Mesodermal cell (in vitro differentiated cells): ENCODE results near the gene WNK2.

Experiments used
- H3K27ac ChIP-seq: 2 replicates; pipeline ENCODE4 v1.7.0; 2013; ENCODE audit warnings: mild to moderate bottlenecking, low read depth, low read length, moderate library complexity; ENCODE audit not compliant: severe bottlenecking
- H3K36me3 ChIP-seq: 2 replicates; pipeline ENCODE4 v1.7.1; 2013; ENCODE audit warnings: mild to moderate bottlenecking, low read length, moderate library complexity; ENCODE audit not compliant: control insufficient read depth, insufficient read depth
- H3K4me1 ChIP-seq: one replicate; pipeline ENCODE4 v1.7.1; 2013; ENCODE audit warnings: mild to moderate bottlenecking, low read length; ENCODE audit not compliant: insufficient read depth, control insufficient read depth, poor library complexity, severe bottlenecking
- H3K4me3 ChIP-seq: 2 replicates; pipeline ENCODE4 v1.7.0; 2013; ENCODE audit warnings: low read length, control low read depth, mild to moderate bottlenecking; ENCODE audit not compliant: insufficient read depth, poor library complexity, severe bottlenecking; ENCODE audit errors: extremely low read depth
- H3K9me3 ChIP-seq: 2 replicates; pipeline ENCODE4 v1.7.1; 2013; ENCODE audit warnings: mild to moderate bottlenecking, low read length, moderate library complexity; ENCODE audit not compliant: control insufficient read depth
- WGBS, 2 experiments: methylation state at CpG; one replicate each; pipeline ENCODE4 v1.1.5; 2013; ENCODE audit warnings: missing lambda C conversion rate in 2 of 2; ENCODE audit not compliant: insufficient coverage in 2 of 2; 5-methylcytosine and 5-hydroxymethylcytosine counted together

The WNK2 gene

DNA sequence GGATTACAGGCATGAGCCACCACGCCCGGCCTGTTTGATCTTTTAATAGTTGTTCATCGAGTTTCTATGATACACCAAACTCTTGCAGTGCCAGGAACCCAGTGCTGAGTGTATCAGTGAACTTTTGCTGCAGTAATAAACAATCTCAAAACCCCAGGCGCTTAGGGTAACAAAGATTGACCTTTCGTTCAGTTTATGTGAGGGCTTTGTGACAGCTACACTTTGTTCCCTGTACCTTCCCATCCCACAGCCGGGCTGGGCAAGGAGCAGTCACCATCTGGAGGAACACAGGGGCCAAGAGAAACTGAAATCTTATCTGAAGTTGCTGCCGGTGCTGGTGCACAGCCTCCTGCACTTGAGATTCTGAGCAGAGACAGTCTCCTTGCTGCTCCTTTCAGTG, 17.2 kb upstream of the WNK2 start:
- Histone ChIP-seq H3K9me3 (no peaks in the 10 kb centered on the region), H3K4me1 (no peaks in the 10 kb centered on the region), H3K36me3 (no peaks in the 10 kb centered on the region), H3K27ac (no peak overlapping the region), H3K4me3 (no peak overlapping the region)
- 91 to 96% methylated on average over 6 to 7 of the region's 7 CpGs for WGBS, 2 experiments

GRCh38 chr9:93167185-93167584, 16.8 kb upstream of the WNK2 start:
- no peaks in the 10 kb centered on the region for H3K9me3 ChIP-seq
- H3K4me3 ChIP-seq: no peak overlapping the region
- H3K27ac ChIP-seq: no peak overlapping the region
- no peaks in the 10 kb centered on the region for H3K4me1 ChIP-seq
- H3K36me3 ChIP-seq: no peaks in the 10 kb centered on the region
- 84 to 86% methylated on average over 5 to 6 of the region's 6 CpGs for WGBS, 2 experiments

DNA sequence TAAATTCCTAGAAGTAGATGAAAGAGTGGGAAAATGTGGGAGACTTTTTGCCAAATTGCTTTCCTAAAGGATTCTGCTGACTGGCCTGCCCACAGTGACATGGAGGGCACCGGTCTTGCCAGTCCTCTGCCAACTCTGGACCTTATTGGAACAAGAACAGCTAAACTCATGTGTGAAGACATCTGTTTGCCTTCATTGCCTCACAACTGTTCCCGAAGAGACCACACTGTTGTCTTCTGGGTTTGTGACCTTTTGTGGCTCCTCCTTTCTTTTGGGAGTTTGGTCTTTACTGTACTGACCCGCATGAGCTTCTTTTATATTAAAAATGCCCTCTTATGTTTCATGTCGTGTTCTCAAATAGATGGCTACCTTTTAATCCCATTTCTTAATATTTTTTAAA, 16.1 kb upstream of the WNK2 start:
- no peaks in the 10 kb centered on the region for H3K9me3 ChIP-seq
- H3K4me3 ChIP-seq: no peak overlapping the region
- H3K36me3 ChIP-seq: no peaks in the 10 kb centered on the region
- no peak overlapping the region for H3K27ac ChIP-seq
- WGBS, 2 experiments: 83 to 100% methylated on average over 2 of the region's 4 CpGs
- no peaks in the 10 kb centered on the region for H3K4me1 ChIP-seq

DNA sequence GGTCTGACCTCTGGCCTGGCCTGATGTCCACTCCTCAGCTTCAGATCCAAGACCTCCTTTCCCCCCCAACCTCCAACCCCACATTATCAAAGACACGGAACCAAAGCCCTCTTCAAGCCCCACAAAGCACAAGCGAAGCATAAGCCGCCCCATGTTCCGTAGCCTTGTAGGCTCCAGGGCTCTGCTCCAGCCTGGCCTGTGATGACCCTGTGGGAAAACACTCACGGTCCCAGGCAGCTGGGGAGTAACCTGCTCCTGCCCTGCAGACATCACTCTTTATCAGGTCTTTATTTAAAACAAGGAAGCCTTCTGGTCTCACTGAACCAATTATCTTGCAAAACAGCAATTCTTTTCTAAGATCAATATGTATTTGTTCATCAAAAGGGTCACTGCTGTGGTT, 15.4 kb upstream of the WNK2 start:
- Histone ChIP-seq H3K27ac (no peak overlapping the region), H3K9me3 (no peaks in the 10 kb centered on the region), H3K4me3 (no peak overlapping the region), H3K4me1 (no peaks in the 10 kb centered on the region), H3K36me3 (no peaks in the 10 kb centered on the region)
- WGBS, 2 experiments: 90 to 91% methylated on average over 5 of the region's 5 CpGs

DNA sequence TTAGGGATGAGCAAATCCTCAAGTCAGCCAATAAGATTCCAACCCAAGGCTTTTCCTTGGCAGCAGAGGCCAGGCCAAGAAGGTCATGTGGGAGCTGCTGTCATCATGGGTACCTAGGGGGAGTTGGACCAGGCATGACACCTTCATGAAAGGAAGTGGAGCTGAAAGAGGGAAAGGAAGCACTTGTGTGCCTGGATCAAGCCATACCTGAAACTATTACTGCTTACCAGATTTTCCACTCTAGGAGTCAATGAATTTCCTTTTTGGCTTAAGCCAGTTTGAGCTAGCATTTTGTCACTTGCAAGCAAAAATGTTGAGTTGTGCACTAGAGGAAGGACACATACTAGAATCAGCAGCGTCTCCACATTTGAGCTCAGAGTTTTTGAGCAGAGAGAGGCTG, 14.5 kb upstream of the WNK2 start:
- Histone ChIP-seq H3K9me3 (no peaks in the 10 kb centered on the region), H3K4me1 (no peaks in the 10 kb centered on the region), H3K27ac (no peak overlapping the region), H3K4me3 (no peak overlapping the region), H3K36me3 (no peaks in the 10 kb centered on the region)
- WGBS, 2 experiments: 91 to 100% methylated on average over 1 of the region's 1 CpG

DNA sequence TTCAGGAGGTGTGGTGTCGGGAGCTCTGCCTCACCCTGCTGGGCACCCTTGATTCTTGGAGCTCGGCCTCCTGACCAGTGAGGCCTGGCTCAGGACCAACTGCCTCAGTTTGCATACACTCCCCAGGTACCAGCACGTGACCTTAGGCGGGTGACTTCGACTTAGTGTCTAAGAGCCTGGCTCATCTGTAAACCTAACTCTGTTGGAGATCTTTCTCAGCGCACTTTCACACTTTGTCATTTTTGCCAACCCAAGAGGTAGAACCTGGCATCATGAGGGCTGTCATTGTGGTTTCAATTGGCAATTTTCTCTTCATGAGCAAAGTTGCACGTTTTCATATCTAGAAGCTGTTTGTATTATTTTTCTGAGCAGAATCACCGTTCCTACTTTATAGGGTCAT, 13.4 kb upstream of the WNK2 start:
- WGBS, 2 experiments: 89 to 92% methylated on average over 7 to 8 of the region's 8 CpGs
- Histone ChIP-seq H3K9me3 (no peaks in the 10 kb centered on the region), H3K36me3 (no peaks in the 10 kb centered on the region), H3K4me3 (no peak overlapping the region), H3K4me1 (no peaks in the 10 kb centered on the region), H3K27ac (no peak overlapping the region)

- Histone ChIP-seq H3K4me1 (no peaks in the 10 kb centered on the region), H3K4me3 (no peak overlapping the region), H3K27ac (no peak overlapping the region), H3K9me3 (no peaks in the 10 kb centered on the region), H3K36me3 (no peaks in the 10 kb centered on the region)
- 92 to 93% methylated on average over 7 of the region's 8 CpGs for WGBS, 2 experiments
Observed at GRCh38 chr9:93171261-93171990, 12.5 kb upstream of the WNK2 start.

DNA sequence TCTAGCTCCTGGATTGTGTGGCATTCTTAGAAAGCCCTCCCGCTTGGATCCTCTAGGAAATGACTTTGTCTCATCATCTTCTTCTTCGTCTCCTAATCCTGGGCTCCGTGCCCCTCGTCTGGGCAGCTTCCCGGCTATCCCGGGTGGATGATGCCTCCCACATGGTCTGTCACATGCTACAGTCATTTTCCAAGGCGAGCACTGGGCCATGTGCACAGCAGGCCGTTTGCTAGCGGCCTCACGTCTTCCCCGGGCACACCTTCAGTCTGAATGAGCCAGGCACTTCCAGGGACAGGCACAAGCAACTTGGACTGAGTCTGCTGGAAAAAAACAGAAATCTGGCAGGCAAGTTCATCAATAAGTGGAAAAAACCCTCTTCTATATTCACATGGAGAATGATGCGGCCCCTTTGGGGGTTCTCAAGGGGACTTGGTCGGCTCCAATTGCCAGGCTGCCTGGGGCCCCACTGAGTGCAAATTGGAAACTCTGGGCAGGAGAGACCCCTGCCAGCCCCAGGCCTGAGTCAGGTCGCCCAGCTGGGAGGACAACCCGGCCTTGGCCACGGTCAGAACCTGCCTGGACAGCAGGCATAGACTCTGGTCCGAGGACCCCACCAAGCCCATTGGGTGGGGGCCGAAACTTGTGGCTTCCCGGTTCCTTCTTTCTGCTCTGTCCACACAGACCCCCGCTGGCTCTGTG, 11.1 kb upstream of the WNK2 start:
- 91 to 92% methylated on average over 18 to 20 of the region's 20 CpGs for WGBS, 2 experiments
- Histone ChIP-seq H3K36me3 (no peaks in the 10 kb centered on the region), H3K4me1 (no peaks in the 10 kb centered on the region), H3K9me3 (no peaks in the 10 kb centered on the region), H3K27ac (no peak overlapping the region), H3K4me3 (no peak overlapping the region)

GRCh38 chr9:93173365-93174051, 10.4 kb upstream of the WNK2 start:
- Histone ChIP-seq H3K27ac (no peak overlapping the region), H3K9me3 (no peaks in the 10 kb centered on the region), H3K36me3 (no peaks in the 10 kb centered on the region), H3K4me1 (no peaks in the 10 kb centered on the region), H3K4me3 (no peak overlapping the region)
- WGBS, 2 experiments: 84 to 90% methylated on average over 10 to 12 of the region's 12 CpGs

GRCh38 chr9:93174976-93175375, 9.0 kb upstream of the WNK2 start:
- no peak overlapping the region for H3K27ac ChIP-seq
- H3K9me3 ChIP-seq: no peaks in the 10 kb centered on the region
- WGBS, 2 experiments: 94 to 97% methylated on average over 3 of the region's 3 CpGs
- no peaks in the 10 kb centered on the region for H3K36me3 ChIP-seq
- no peaks in the 10 kb centered on the region for H3K4me1 ChIP-seq
- H3K4me3 ChIP-seq: no peak overlapping the region

GRCh38 chr9:93177676-93178075, 6.3 kb upstream of the WNK2 start:
- Histone ChIP-seq H3K27ac (no peak overlapping the region), H3K36me3 (no peaks in the 10 kb centered on the region), H3K4me3 (no peak overlapping the region), H3K9me3 (no peaks in the 10 kb centered on the region), H3K4me1 (no peaks in the 10 kb centered on the region)
- WGBS, 2 experiments: 78 to 91% methylated on average over 1 to 5 of the region's 6 CpGs
